Effector CD4-positive, alpha-beta T cell (primary cell): ENCODE results near the gene STRN.
"Not testable (repeated sequence)": the region's sequence is repeated elsewhere in the genome, so short reads cannot be mapped to it uniquely, and the experiment has no call there.

Experiments
- DNase-seq: peaks from one replicate; pipeline ENCODE4 v3.0.0-alpha.2; 2020

STRN gene

GRCh38 chr2:36963106-36963505 lies 3.2 kb downstream of the STRN start:
- no peak for DNase-seq

- no peak for DNase-seq
These were observed 5.6 kb downstream of the STRN start for GRCh38 chr2:36960773-36961172.

GRCh38 chr2:36960005-36960675 lies 6.2 kb downstream of the STRN start:
- DNase-seq = no peak

- DNase-seq = no peak
These were observed 11.2 kb downstream of the STRN start for GRCh38 chr2:36954977-36955607.

GRCh38 chr2:36952748-36953197 lies 13.6 kb downstream of the STRN start:
- DNase-seq = no peak

- no peak for DNase-seq
These were observed 14.8 kb downstream of the STRN start for GRCh38 chr2:36951574-36951973.

GRCh38 chr2:36951027-36951518 lies 15.3 kb downstream of the STRN start:
- DNase-seq = no peak

- DNase-seq = no peak
These were observed 16.5 kb downstream of the STRN start for GRCh38 chr2:36949845-36950244.

- DNase-seq = not testable (repeated sequence)
These were observed 21.1 kb downstream of the STRN start for GRCh38 chr2:36945240-36945639.

- DNase-seq = no peak
These were observed 24.5 kb downstream of the STRN start for GRCh38 chr2:36941867-36942266.

GRCh38 chr2:36936526-36936925 lies 29.8 kb downstream of the STRN start:
- not testable (repeated sequence) for DNase-seq

- not testable (repeated sequence) for DNase-seq
These were observed 34.6 kb downstream of the STRN start for GRCh38 chr2:36931688-36932087.

- not testable (repeated sequence) for DNase-seq
These were observed 35.4 kb downstream of the STRN start for GRCh38 chr2:36930787-36931410.

- not testable (repeated sequence) for DNase-seq
These were observed 39.9 kb downstream of the STRN start for GRCh38 chr2:36926175-36927132.

- not testable (repeated sequence) for DNase-seq
These were observed 43.7 kb downstream of the STRN start for GRCh38 chr2:36922629-36923028.

- no peak for DNase-seq
These were observed 44.4 kb downstream of the STRN start for GRCh38 chr2:36921984-36922383.

GRCh38 chr2:36919041-36919837 lies 47.1 kb downstream of the STRN start:
- no peak for DNase-seq

- DNase-seq = no peak
These were observed 48.0 kb downstream of the STRN start for GRCh38 chr2:36918307-36918706.

GRCh38 chr2:36915627-36916026 lies 50.7 kb downstream of the STRN start:
- DNase-seq = no peak

GRCh38 chr2:36912695-36913094 lies 53.6 kb downstream of the STRN start:
- no peak for DNase-seq

GRCh38 chr2:36911012-36911411 lies 55.3 kb downstream of the STRN start:
- DNase-seq = no peak

GRCh38 chr2:36906277-36906676 lies 60.1 kb downstream of the STRN start:
- DNase-seq = no peak
